Measurements from ENCODE around the gene CSNK1A1L. TPM values are rescaled to one million over a fixed set of nuclear protein-coding genes. Genes with fewer than 3 reads are reported as not detected.

The CSNK1A1L gene
- total RNA-seq, 2 experiments from 2014 or later, result not detected

- Mint-ChIP-seq H3K4me3 (no peak overlapping the region), H3K9me3 (no peaks in the 10 kb centered on the region), H3K36me3 (ENCODE audit: low read depth) (no peaks in the 10 kb centered on the region), H3K27ac (no peak overlapping the region), H3K27me3 (ENCODE audit: low read depth) (peaks cover 8% of the 10 kb centered on the region), H3K4me1 (ENCODE audit: low read depth) (peaks cover 2% of the 10 kb centered on the region)
- CTCF ChIA-PET, result interaction anchor here (0.7 kb wide), 1 partner anchor 37 kb away, joined by 3 read pairs; no protein-coding TSS in a partner anchor
- intact Hi-C loops (cut with micrococcal nuclease), result loop anchor here (10.0 kb wide), 1 partner anchor 1484 kb away; no protein-coding TSS in a partner anchor
- no peak for DNase-seq
Measured at GRCh38 chr13:37101201-37101600, 4.3 kb downstream of the CSNK1A1L start.

GRCh38 chr13:37100731-37101130 lies 4.7 kb downstream of the CSNK1A1L start:
- peaks cover 2% of the 10 kb centered on the region for H3K4me1 Mint-ChIP-seq (ENCODE audit: low read depth)
- CTCF ChIA-PET, result interaction anchor here (0.7 kb wide), 1 partner anchor 37 kb away, joined by 3 read pairs; no protein-coding TSS in a partner anchor

GRCh38 chr13:37097076-37097475 lies 8.4 kb downstream of the CSNK1A1L start:
- Mint-ChIP-seq H3K27me3 (ENCODE audit: low read depth) (peaks cover 6% of the 10 kb centered on the region), H3K9me3 (no peaks in the 10 kb centered on the region), H3K4me1 (ENCODE audit: low read depth) (peaks cover 2% of the 10 kb centered on the region), H3K27ac (no peak overlapping the region), H3K36me3 (ENCODE audit: low read depth) (no peaks in the 10 kb centered on the region), H3K4me3 (no peak overlapping the region)
- CTCF ChIA-PET, result no interaction called here
- intact Hi-C loops (cut with micrococcal nuclease), result no loop called here
- no peak for DNase-seq

More at GRCh38 chr13:37100731-37101130, 4.7 kb downstream of the CSNK1A1L start:
- Mint-ChIP-seq H3K9me3 (no peaks in the 10 kb centered on the region), H3K27me3 (ENCODE audit: low read depth) (peaks cover 8% of the 10 kb centered on the region), H3K27ac (no peak overlapping the region), H3K4me3 (no peak overlapping the region), H3K36me3 (ENCODE audit: low read depth) (no peaks in the 10 kb centered on the region)
- no peak for DNase-seq
- intact Hi-C loops (cut with micrococcal nuclease), result loop anchor here (10.0 kb wide), 1 partner anchor 1484 kb away; no protein-coding TSS in a partner anchor

GRCh38 chr13:37094840-37095239 lies 10.6 kb downstream of the CSNK1A1L start:
- H3K36me3 Mint-ChIP-seq (ENCODE audit: low read depth), result no peaks in the 10 kb centered on the region
- intact Hi-C loops (cut with micrococcal nuclease), result no loop called here
- CTCF ChIA-PET, result interaction anchor here (0.5 kb wide), 1 partner anchor 15 kb away, joined by 3 read pairs; no protein-coding TSS in a partner anchor
- H3K27me3 Mint-ChIP-seq (ENCODE audit: low read depth), result no peaks in the 10 kb centered on the region
- H3K4me3 Mint-ChIP-seq, result no peak overlapping the region
- H3K4me1 Mint-ChIP-seq (ENCODE audit: low read depth), result peaks cover 2% of the 10 kb centered on the region
- DNase-seq, result no peak
- no peaks in the 10 kb centered on the region for H3K9me3 Mint-ChIP-seq
- no peak overlapping the region for H3K27ac Mint-ChIP-seq

GRCh38 chr13:37094099-37094498 lies 11.4 kb downstream of the CSNK1A1L start:
- Mint-ChIP-seq H3K4me1 (ENCODE audit: low read depth) (peaks cover 2% of the 10 kb centered on the region), H3K9me3 (no peaks in the 10 kb centered on the region)
- intact Hi-C loops (cut with micrococcal nuclease), result no loop called here

GRCh38 chr13:37091835-37092234 lies 13.6 kb downstream of the CSNK1A1L start:
- Mint-ChIP-seq H3K36me3 (ENCODE audit: low read depth) (no peaks in the 10 kb centered on the region), H3K4me3 (no peak overlapping the region), H3K4me1 (ENCODE audit: low read depth) (no peaks in the 10 kb centered on the region), H3K9me3 (no peaks in the 10 kb centered on the region), H3K27ac (no peak overlapping the region), H3K27me3 (ENCODE audit: low read depth) (no peaks in the 10 kb centered on the region)
- DNase-seq, result no peak
- intact Hi-C loops (cut with micrococcal nuclease), result no loop called here
- CTCF ChIA-PET, result no interaction called here

More at GRCh38 chr13:37094099-37094498, 11.4 kb downstream of the CSNK1A1L start:
- CTCF ChIA-PET, result no interaction called here
- no peak for DNase-seq
- no peaks in the 10 kb centered on the region for H3K36me3 Mint-ChIP-seq (ENCODE audit: low read depth)
- no peak overlapping the region for H3K27ac Mint-ChIP-seq
- H3K27me3 Mint-ChIP-seq (ENCODE audit: low read depth), result no peaks in the 10 kb centered on the region
- no peak overlapping the region for H3K4me3 Mint-ChIP-seq

- Mint-ChIP-seq H3K27ac (no peak overlapping the region), H3K4me3 (no peak overlapping the region), H3K9me3 (no peaks in the 10 kb centered on the region), H3K4me1 (ENCODE audit: low read depth) (no peaks in the 10 kb centered on the region), H3K36me3 (ENCODE audit: low read depth) (no peaks in the 10 kb centered on the region), H3K27me3 (ENCODE audit: low read depth) (no peaks in the 10 kb centered on the region)
- no peak for DNase-seq
- intact Hi-C loops (cut with micrococcal nuclease), result no loop called here
- CTCF ChIA-PET, result no interaction called here
Measured at GRCh38 chr13:37090912-37091311, 14.6 kb downstream of the CSNK1A1L start.

GRCh38 chr13:37089495-37089894 lies 16.0 kb downstream of the CSNK1A1L start:
- Mint-ChIP-seq H3K4me3 (no peak overlapping the region), H3K27me3 (ENCODE audit: low read depth) (no peaks in the 10 kb centered on the region)
- intact Hi-C loops (cut with micrococcal nuclease), result no loop called here

GRCh38 chr13:37087486-37087885 lies 18.0 kb downstream of the CSNK1A1L start:
- DNase-seq, result no peak
- Mint-ChIP-seq H3K36me3 (ENCODE audit: low read depth) (no peaks in the 10 kb centered on the region), H3K4me1 (ENCODE audit: low read depth) (no peaks in the 10 kb centered on the region), H3K27ac (no peak overlapping the region), H3K4me3 (no peak overlapping the region), H3K27me3 (ENCODE audit: low read depth) (no peaks in the 10 kb centered on the region), H3K9me3 (no peaks in the 10 kb centered on the region)
- intact Hi-C loops (cut with micrococcal nuclease), result no loop called here
- CTCF ChIA-PET, result no interaction called here

More at GRCh38 chr13:37089495-37089894, 16.0 kb downstream of the CSNK1A1L start:
- Mint-ChIP-seq H3K27ac (no peak overlapping the region), H3K9me3 (no peaks in the 10 kb centered on the region), H3K4me1 (ENCODE audit: low read depth) (no peaks in the 10 kb centered on the region), H3K36me3 (ENCODE audit: low read depth) (no peaks in the 10 kb centered on the region)
- CTCF ChIA-PET, result no interaction called here
- DNase-seq, result no peak

GRCh38 chr13:37085606-37086005 lies 19.9 kb downstream of the CSNK1A1L start:
- intact Hi-C loops (cut with micrococcal nuclease), result no loop called here
- DNase-seq, result no peak
- CTCF ChIA-PET, result no interaction called here
- H3K9me3 Mint-ChIP-seq, result no peaks in the 10 kb centered on the region
- H3K4me1 Mint-ChIP-seq (ENCODE audit: low read depth), result no peaks in the 10 kb centered on the region
- no peak overlapping the region for H3K4me3 Mint-ChIP-seq
- H3K27me3 Mint-ChIP-seq (ENCODE audit: low read depth), result no peaks in the 10 kb centered on the region
- no peak overlapping the region for H3K27ac Mint-ChIP-seq
- H3K36me3 Mint-ChIP-seq (ENCODE audit: low read depth), result no peaks in the 10 kb centered on the region

- no peaks in the 10 kb centered on the region for H3K36me3 Mint-ChIP-seq (ENCODE audit: low read depth)
- no peak overlapping the region for H3K4me3 Mint-ChIP-seq
- intact Hi-C loops (cut with micrococcal nuclease), result loop anchor here (10.0 kb wide), 2 partner anchors 528 to 1838 kb away; no protein-coding TSS in a partner anchor
- no peaks in the 10 kb centered on the region for H3K9me3 Mint-ChIP-seq
- CTCF ChIA-PET, result no interaction called here
- H3K4me1 Mint-ChIP-seq (ENCODE audit: low read depth), result no peaks in the 10 kb centered on the region
- no peaks in the 10 kb centered on the region for H3K27me3 Mint-ChIP-seq (ENCODE audit: low read depth)
- DNase-seq, result no peak
- H3K27ac Mint-ChIP-seq, result no peak overlapping the region
Measured at GRCh38 chr13:37076818-37077217, 28.6 kb downstream of the CSNK1A1L start.

- Mint-ChIP-seq H3K36me3 (ENCODE audit: low read depth) (no peaks in the 10 kb centered on the region), H3K27ac (no peak overlapping the region), H3K4me3 (no peak overlapping the region), H3K4me1 (ENCODE audit: low read depth) (no peaks in the 10 kb centered on the region), H3K27me3 (ENCODE audit: low read depth) (no peaks in the 10 kb centered on the region), H3K9me3 (no peaks in the 10 kb centered on the region)
- CTCF ChIA-PET, result interaction anchor here (1.0 kb wide), 1 partner anchor 49 kb away, joined by 3 read pairs; no protein-coding TSS in a partner anchor
- intact Hi-C loops (cut with micrococcal nuclease), result loop anchor here (10.0 kb wide), 2 partner anchors 530 to 1840 kb away; no protein-coding TSS in a partner anchor
- DNase-seq, result no peak
Measured at GRCh38 chr13:37075164-37075563, 30.3 kb downstream of the CSNK1A1L start.

- no peaks in the 10 kb centered on the region for H3K27me3 Mint-ChIP-seq (ENCODE audit: low read depth)
- no peak overlapping the region for H3K27ac Mint-ChIP-seq
- no peaks in the 10 kb centered on the region for H3K9me3 Mint-ChIP-seq
- DNase-seq, result no peak
- H3K4me3 Mint-ChIP-seq, result no peak overlapping the region
- CTCF ChIA-PET, result interaction anchor here (1.0 kb wide), 2 partner anchors 49 to 1508 kb away, joined by 3 read pairs; no protein-coding TSS in a partner anchor
- H3K4me1 Mint-ChIP-seq (ENCODE audit: low read depth), result no peaks in the 10 kb centered on the region
- H3K36me3 Mint-ChIP-seq (ENCODE audit: low read depth), result no peaks in the 10 kb centered on the region
- intact Hi-C loops (cut with micrococcal nuclease), result loop anchor here (1.0 to 10.0 kb wide), 3 partner anchors 530 to 1840 kb away; no protein-coding TSS in a partner anchor
Measured at GRCh38 chr13:37074703-37075102, 30.8 kb downstream of the CSNK1A1L start.

Data from activated naive CD4-positive, alpha-beta T cell treated with anti-CD3 and anti-CD28 coated beads for 36 hours (primary cell).